ENCODE data around the gene CNTN6. TPM values are rescaled to one million over a fixed set of nuclear protein-coding genes. Genes with fewer than 3 reads are reported as not detected.

Gene CNTN6
- total and polyA plus RNA-seq, 2 experiments from 2014 or later, result 0.21 TPM; not detected in 1

DNA sequence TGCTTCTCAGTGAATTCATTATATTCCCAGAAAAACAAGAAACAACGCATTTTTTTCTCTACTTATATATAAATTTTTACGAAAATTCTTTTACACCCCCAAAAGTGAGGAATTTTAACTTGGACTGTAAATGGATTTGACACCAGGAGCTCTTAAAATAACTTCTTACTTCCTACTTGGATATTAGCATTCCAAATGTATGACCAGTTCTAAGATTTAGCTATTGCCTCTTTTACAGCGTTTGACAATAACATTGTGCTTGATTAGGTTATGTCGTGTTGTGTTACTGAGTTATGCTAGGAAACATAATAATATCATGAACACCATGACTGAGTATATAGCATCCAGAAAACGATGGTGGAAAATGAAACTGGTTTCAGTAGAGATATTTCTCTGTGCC lies 177.0 kb downstream of the CNTN6 start:
- no peak for DNase-seq (ENCODE audit: low read depth in 1 of 2, low spot score in 1 of 2)
- Histone ChIP-seq H3K9me3 (ENCODE audit: low read depth) (no peaks in the 10 kb centered on the region), H3K36me3 (no peaks in the 10 kb centered on the region), H3K27ac (no peak overlapping the region), H3K27me3 (no peaks in the 10 kb centered on the region), H3K4me3 (no peak overlapping the region), H3K4me1 (ENCODE audit: low read depth) (no peaks in the 10 kb centered on the region)
- no peak for TF ChIP-seq CTCF (IDR thresholded peaks at IDR 0.05; ENCODE audit: low read depth, low read length)

- no peaks in the 10 kb centered on the region for H3K27me3 ChIP-seq
- no peak overlapping the region for H3K4me3 ChIP-seq
- no peak for TF ChIP-seq CTCF (IDR thresholded peaks at IDR 0.05; ENCODE audit: low read depth, low read length)
- no peaks in the 10 kb centered on the region for H3K9me3 ChIP-seq (ENCODE audit: low read depth)
- no peak overlapping the region for H3K27ac ChIP-seq
- DNase-seq (ENCODE audit: low read depth in 1 of 2, low spot score in 1 of 2), result no peak
- H3K36me3 ChIP-seq, result no peaks in the 10 kb centered on the region
- H3K4me1 ChIP-seq (ENCODE audit: low read depth), result no peaks in the 10 kb centered on the region
Measured at GRCh38 chr3:1272546-1273265, 179.9 kb downstream of the CNTN6 start.

GRCh38 chr3:1275495-1275894 lies 182.7 kb downstream of the CNTN6 start:
- DNase-seq (ENCODE audit: low read depth in 1 of 2, low spot score in 1 of 2), result peak in 1 of 2 donors; percentile 10
- H3K27ac ChIP-seq, result no peak overlapping the region
- H3K27me3 ChIP-seq, result no peaks in the 10 kb centered on the region
- H3K4me1 ChIP-seq (ENCODE audit: low read depth), result no peaks in the 10 kb centered on the region
- no peak overlapping the region for H3K4me3 ChIP-seq
- H3K36me3 ChIP-seq, result no peaks in the 10 kb centered on the region
- H3K9me3 ChIP-seq (ENCODE audit: low read depth), result no peaks in the 10 kb centered on the region
- TF ChIP-seq CTCF (IDR thresholded peaks at IDR 0.05; ENCODE audit: low read depth, low read length), result no peak

DNA sequence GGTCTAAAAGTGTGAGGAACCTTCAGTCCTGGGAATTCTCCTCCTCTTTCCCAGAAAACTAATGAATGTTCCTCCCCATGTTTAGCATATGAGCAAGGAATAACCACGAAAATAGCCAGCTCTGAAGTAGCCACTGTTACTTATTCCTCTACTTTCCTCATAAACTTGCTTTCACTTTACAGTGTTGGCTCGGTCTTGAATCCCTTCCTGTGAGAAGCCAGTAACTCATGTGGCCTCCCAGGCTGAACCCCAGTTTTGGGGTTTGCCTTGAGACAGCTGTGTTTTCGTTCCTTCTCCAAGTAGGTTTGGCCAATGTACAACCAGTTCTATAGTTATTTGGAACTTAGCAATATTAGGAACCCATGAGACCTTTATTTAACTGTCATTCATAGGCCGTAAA lies 195.0 kb downstream of the CNTN6 start:
- Histone ChIP-seq H3K4me1 (ENCODE audit: low read depth) (no peaks in the 10 kb centered on the region), H3K4me3 (no peak overlapping the region), H3K27me3 (peaks cover 5% of the 10 kb centered on the region), H3K27ac (no peak overlapping the region), H3K9me3 (ENCODE audit: low read depth) (no peaks in the 10 kb centered on the region), H3K36me3 (no peaks in the 10 kb centered on the region)
- DNase-seq (ENCODE audit: low read depth in 1 of 2, low spot score in 1 of 2), result no peak
- TF ChIP-seq CTCF (IDR thresholded peaks at IDR 0.05; ENCODE audit: low read depth, low read length), result no peak

GRCh38 chr3:1288805-1289494 lies 196.1 kb downstream of the CNTN6 start:
- H3K27me3 ChIP-seq, result peaks cover 5% of the 10 kb centered on the region
- no peak overlapping the region for H3K27ac ChIP-seq
- TF ChIP-seq CTCF (IDR thresholded peaks at IDR 0.05; ENCODE audit: low read depth, low read length), result no peak
- H3K4me1 ChIP-seq (ENCODE audit: low read depth), result no peaks in the 10 kb centered on the region
- no peaks in the 10 kb centered on the region for H3K9me3 ChIP-seq (ENCODE audit: low read depth)
- no peak for DNase-seq (ENCODE audit: low read depth in 1 of 2, low spot score in 1 of 2)
- H3K36me3 ChIP-seq, result no peaks in the 10 kb centered on the region
- H3K4me3 ChIP-seq, result no peak overlapping the region
